DOHH2 (cell line): ENCODE results near the gene CLIC1.

Experiments used
- H3F3A ChIP-seq: fragments of 200-600 bp; sonication (generic), shearing (Covaris generic); 2 replicates; pipeline ENCODE4 v1.6.0; 2016; ENCODE audit warnings: antibody characterized with exemption, mild to moderate bottlenecking; ENCODE audit not compliant: control insufficient read depth, insufficient read depth
- H3K27ac ChIP-seq: fragments of 200-600 bp; sonication (generic); 2 replicates; pipeline ENCODE4 v1.5.1; 2014; ENCODE audit warnings: low read depth, mild to moderate bottlenecking, low read length, moderate library complexity
- H3K27me3 ChIP-seq: fragments of 200-600 bp; sonication (generic); 2 replicates; pipeline ENCODE4 v1.6.1; 2014; ENCODE audit warnings: mild to moderate bottlenecking, low read length, mixed read lengths; ENCODE audit not compliant: control insufficient read depth
- H3K36me3 ChIP-seq: fragments of 200-600 bp; sonication (generic); 2 replicates; pipeline ENCODE4 v1.6.1; 2014; ENCODE audit warnings: mild to moderate bottlenecking, low read length, moderate library complexity, mixed read lengths; ENCODE audit not compliant: control insufficient read depth
- H3K4me1 ChIP-seq: fragments of 200-600 bp; sonication (generic); 2 replicates; pipeline ENCODE4 v1.6.1; 2014; ENCODE audit warnings: mild to moderate bottlenecking, low read length, mixed read lengths; ENCODE audit not compliant: control insufficient read depth
- H3K4me2 ChIP-seq: fragments of 200-600 bp; sonication (generic); 2 replicates; pipeline ENCODE4 v1.6.0; 2014; ENCODE audit warnings: mild to moderate bottlenecking, low read length, moderate library complexity
- H3K4me3 ChIP-seq: fragments of 200-600 bp; sonication (generic); 2 replicates; pipeline ENCODE4 v1.5.1; 2014; ENCODE audit warnings: mild to moderate bottlenecking, low read length, mixed read lengths
- H3K79me2 ChIP-seq: fragments of 200-600 bp; sonication (generic); 2 replicates; pipeline ENCODE4 v1.6.1; 2014; ENCODE audit warnings: mild to moderate bottlenecking, low read length, mixed read lengths; ENCODE audit not compliant: control insufficient read depth
- H3K9me2 ChIP-seq: fragments of 200-600 bp; sonication (generic); replicated peaks from 2 replicates; pipeline ENCODE4 v1.6.1; 2014; ENCODE audit warnings: mild to moderate bottlenecking, low read length, mixed read lengths; ENCODE audit not compliant: control insufficient read depth
- H3K9me3 ChIP-seq: fragments of 200-600 bp; sonication (generic); 2 replicates; pipeline ENCODE4 v1.6.1; 2014; ENCODE audit warnings: antibody characterized with exemption, low read length, mixed read lengths; ENCODE audit not compliant: control insufficient read depth, insufficient read depth
- H4K20me1 ChIP-seq: fragments of 200-600 bp; sonication (generic); 2 replicates; pipeline ENCODE4 v1.6.0; 2014; ENCODE audit warnings: low read depth, mild to moderate bottlenecking, antibody characterized with exemption, low read length, moderate library complexity; ENCODE audit not compliant: control insufficient read depth, insufficient read depth
- EZH2phosphoT487 ChIP-seq: fragments of 200-600 bp; sonication (generic); IDR thresholded peaks from 2 replicates; pipeline ENCODE4 v1.6.1; 2017; ENCODE audit warnings: borderline replicate concordance, mild to moderate bottlenecking, antibody characterized with exemption, low read length, moderate library complexity, mixed read lengths
- TF ChIP-seq, protein P1 (sequence below): fragments of 200-600 bp; sonication (generic); IDR thresholded peaks from one replicate; pipeline ENCODE4 v1.5.1; 2014; ENCODE audit warnings: antibody characterized with exemption, mild to moderate bottlenecking, low read depth, low read length; ENCODE audit not compliant: poor library complexity, severe bottlenecking

Gene CLIC1

DNA sequence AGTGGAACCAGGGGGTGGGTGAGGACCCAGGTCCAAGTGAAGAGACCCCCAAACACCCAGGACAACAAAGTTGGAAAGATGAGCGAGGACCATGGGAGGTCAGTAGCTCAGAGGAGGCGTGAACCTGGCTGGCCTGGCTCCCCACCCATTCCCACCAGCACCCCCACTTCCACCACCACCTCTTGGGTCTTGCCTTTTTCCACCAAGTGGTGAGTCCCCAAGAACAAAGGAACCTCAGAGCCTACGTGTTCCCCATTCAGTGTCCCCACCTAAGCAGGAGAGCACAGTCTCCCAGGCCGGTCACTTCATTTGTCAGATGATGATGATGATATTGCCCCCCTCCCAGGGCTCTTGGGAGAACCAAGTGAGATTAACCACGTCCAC lies 41.3 kb upstream of the CLIC1 start:
- H3F3A ChIP-seq, result no peaks in the 10 kb centered on the region
- peaks cover 17% of the 10 kb centered on the region for H3K4me1 ChIP-seq
- H4K20me1 ChIP-seq, result no peaks in the 10 kb centered on the region
- no peaks in the 10 kb centered on the region for H3K9me3 ChIP-seq
- peaks cover 49% of the 10 kb centered on the region for H3K36me3 ChIP-seq
- no peaks in the 10 kb centered on the region for H3K9me2 ChIP-seq
- H3K27ac ChIP-seq, result no peak overlapping the region
- TF ChIP-seq, protein P1, sequence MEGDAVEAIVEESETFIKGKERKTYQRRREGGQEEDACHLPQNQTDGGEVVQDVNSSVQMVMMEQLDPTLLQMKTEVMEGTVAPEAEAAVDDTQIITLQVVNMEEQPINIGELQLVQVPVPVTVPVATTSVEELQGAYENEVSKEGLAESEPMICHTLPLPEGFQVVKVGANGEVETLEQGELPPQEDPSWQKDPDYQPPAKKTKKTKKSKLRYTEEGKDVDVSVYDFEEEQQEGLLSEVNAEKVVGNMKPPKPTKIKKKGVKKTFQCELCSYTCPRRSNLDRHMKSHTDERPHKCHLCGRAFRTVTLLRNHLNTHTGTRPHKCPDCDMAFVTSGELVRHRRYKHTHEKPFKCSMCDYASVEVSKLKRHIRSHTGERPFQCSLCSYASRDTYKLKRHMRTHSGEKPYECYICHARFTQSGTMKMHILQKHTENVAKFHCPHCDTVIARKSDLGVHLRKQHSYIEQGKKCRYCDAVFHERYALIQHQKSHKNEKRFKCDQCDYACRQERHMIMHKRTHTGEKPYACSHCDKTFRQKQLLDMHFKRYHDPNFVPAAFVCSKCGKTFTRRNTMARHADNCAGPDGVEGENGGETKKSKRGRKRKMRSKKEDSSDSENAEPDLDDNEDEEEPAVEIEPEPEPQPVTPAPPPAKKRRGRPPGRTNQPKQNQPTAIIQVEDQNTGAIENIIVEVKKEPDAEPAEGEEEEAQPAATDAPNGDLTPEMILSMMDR, result no peak
- TF ChIP-seq EZH2phosphoT487, result no peak
- peak overlapping the region; percentile 43; the same call in 1 of the 2 replicates for H3K4me2 ChIP-seq
- H3K27me3 ChIP-seq, result no peaks in the 10 kb centered on the region
- no peak overlapping the region for H3K4me3 ChIP-seq
- H3K79me2 ChIP-seq, result no peaks in the 10 kb centered on the region

DNA sequence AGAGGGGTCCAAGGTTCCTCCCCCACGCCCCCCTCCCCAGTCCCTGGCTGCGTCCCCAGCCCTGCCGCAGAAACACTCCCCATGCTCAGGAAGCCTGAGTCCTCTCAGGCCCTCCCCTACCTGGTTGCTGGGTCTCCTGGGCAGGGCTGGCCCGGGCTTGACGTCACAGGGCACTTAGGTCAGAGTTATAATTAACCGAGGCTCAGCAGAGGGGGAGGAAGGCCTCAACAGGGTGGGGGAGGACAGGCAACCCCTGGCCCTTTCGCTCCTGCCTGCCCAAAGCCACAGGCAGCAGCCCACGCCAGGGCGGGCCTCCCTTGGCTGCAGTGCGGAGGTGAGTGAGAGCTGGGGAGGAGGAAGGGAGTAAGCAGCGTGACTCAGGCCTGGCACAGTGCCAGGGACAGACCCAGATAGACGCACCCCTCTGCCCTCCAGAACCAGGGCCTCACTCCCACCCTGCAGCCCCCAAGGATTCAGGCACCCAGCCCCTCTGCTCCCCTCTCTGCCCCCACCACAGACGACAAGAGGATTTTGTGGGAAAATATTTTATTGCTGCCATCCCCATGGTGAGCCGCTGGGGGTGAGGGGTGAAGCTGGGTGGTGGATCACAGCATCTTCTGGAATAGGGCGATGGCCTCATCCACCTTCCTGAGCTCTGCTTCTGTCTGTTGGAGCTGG lies 40.8 kb upstream of the CLIC1 start, which contains the start of gene VWA7:
TSS of gene VWA7 (minus strand) at position 340 of the 678 bp plus-strand sequence. CDS start 549 bp downstream, outside the sequence.
- Histone ChIP-seq H3K27ac (no peak within 1 kb of the TSS), H3K4me3 (peak within 1 kb of the TSS; percentile 19; the same call in 1 of the 2 replicates), H3K9me3 (no peaks in the 10 kb centered on the region), H3K9me2 (no peaks in the 10 kb centered on the region), H3K36me3 (peaks cover 44% of the 10 kb centered on the region), H3K27me3 (no peaks in the 10 kb centered on the region), H3K4me2 (peak within 1 kb of the TSS; percentile 43), H4K20me1 (no peaks in the 10 kb centered on the region), H3K4me1 (peaks cover 17% of the 10 kb centered on the region), H3F3A (no peaks in the 10 kb centered on the region), H3K79me2 (no peaks in the 10 kb centered on the region)
- TF ChIP-seq EZH2phosphoT487, result no peak
- TF ChIP-seq, protein P1, result no peak

DNA sequence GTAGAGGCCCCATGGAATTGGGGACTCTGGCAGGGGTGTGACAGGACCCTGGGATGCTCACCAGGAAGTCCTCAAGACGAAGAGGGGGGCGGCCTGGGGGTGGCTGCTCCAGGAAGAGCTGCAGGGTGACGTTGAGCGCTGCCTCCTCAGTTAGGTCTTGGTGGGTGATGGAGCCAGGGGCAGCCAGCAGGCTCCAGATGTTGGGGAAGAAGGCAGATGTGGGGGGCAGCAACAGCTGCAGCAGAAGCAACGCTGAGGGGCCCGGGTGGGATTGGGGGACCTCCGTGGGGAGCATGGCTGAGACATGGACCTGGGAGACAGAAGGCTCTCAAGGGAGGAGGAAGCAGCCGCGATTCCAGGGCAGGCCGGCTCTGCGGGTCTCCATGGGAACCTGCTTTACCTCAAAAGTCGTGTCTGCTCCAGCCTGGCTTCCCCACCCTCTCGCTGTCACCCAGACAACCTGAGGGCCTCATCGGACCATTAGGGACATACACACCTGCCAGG lies 40.2 kb upstream of the CLIC1 start:
- Histone ChIP-seq H4K20me1 (no peaks in the 10 kb centered on the region), H3K9me3 (no peaks in the 10 kb centered on the region), H3K27me3 (no peaks in the 10 kb centered on the region), H3F3A (no peaks in the 10 kb centered on the region), H3K36me3 (peaks cover 38% of the 10 kb centered on the region), H3K79me2 (no peaks in the 10 kb centered on the region), H3K9me2 (no peaks in the 10 kb centered on the region), H3K4me3 (peak overlapping the region; percentile 19; the same call in 1 of the 2 replicates), H3K27ac (no peak overlapping the region), H3K4me2 (peak overlapping the region; percentile 43), H3K4me1 (peaks cover 17% of the 10 kb centered on the region)
- TF ChIP-seq, protein P1, result no peak
- TF ChIP-seq EZH2phosphoT487, result no peak
